HepG2 (cell line): ENCODE results near the gene ESYT1. TPM values are rescaled to one million over a fixed set of nuclear protein-coding genes. Genes with fewer than 3 reads are reported as not detected.

Source experiments
- ARNTL ChIP-seq: sonication (generic); formaldehyde crosslinking; IDR thresholded peaks from 2 replicates; pipeline ENCODE4 v1.4.0; 2020; ENCODE audit warnings: mild to moderate bottlenecking, missing genetic modification reagents
- CEBPB ChIP-seq: IDR thresholded peaks from 2 replicates; pipeline ENCODE4 v1.6.1; 2011; ENCODE audit warnings: low read depth, low read length, improper control_type of control experiment, borderline replicate concordance
- DMTF1 ChIP-seq: sonication (generic); formaldehyde crosslinking; IDR thresholded peaks from 2 replicates; pipeline ENCODE4 v1.4.0; 2020; ENCODE audit warnings: mild to moderate bottlenecking, missing genetic modification reagents
- FOXP4 ChIP-seq: sonication (generic); formaldehyde crosslinking; IDR thresholded peaks from 2 replicates; pipeline ENCODE4 v1.4.0; 2020; ENCODE audit warnings: missing genetic modification reagents
- MTA1 ChIP-seq: sonication (generic); formaldehyde crosslinking; IDR thresholded peaks from 2 replicates; pipeline ENCODE4 v1.4.0; 2020; ENCODE audit warnings: missing genetic modification reagents, mild to moderate bottlenecking, borderline replicate concordance
- NFYB ChIP-seq: sonication (generic); formaldehyde crosslinking; IDR thresholded peaks from 2 replicates; pipeline ENCODE4 v1.4.0; 2020; ENCODE audit warnings: missing genetic modification reagents
- NFYC ChIP-seq: IDR thresholded peaks from 2 replicates; pipeline ENCODE4 v1.6.1; 2016; ENCODE audit warnings: missing genetic modification reagents, missing compliant biosample characterization
- NPAS2 ChIP-seq: sonication (generic); formaldehyde crosslinking; IDR thresholded peaks from 2 replicates; pipeline ENCODE4 v1.8.0; 2022; ENCODE audit warnings: mild to moderate bottlenecking, missing genetic modification reagents, borderline replicate concordance
- NR0B2 ChIP-seq: sonication (generic); formaldehyde crosslinking; IDR thresholded peaks from 2 replicates; pipeline ENCODE4 v1.4.0; 2020; ENCODE audit warnings: mild to moderate bottlenecking, missing genetic modification reagents
- PCBP2 ChIP-seq: fragments of 200-400 bp; formaldehyde crosslinking; optimal IDR thresholded peaks from 2 replicates; pipeline ENCODE3; 2018; ENCODE audit warnings: low read length, low read depth; ENCODE audit not compliant: poor library complexity, severe bottlenecking
- TOE1 ChIP-seq: sonication (generic); formaldehyde crosslinking; IDR thresholded peaks from 2 replicates; pipeline ENCODE4 v1.4.0; 2020; ENCODE audit warnings: mild to moderate bottlenecking, missing genetic modification reagents
- YEATS2 ChIP-seq: sonication (generic); formaldehyde crosslinking; IDR thresholded peaks from 2 replicates; pipeline ENCODE4 v1.4.0; 2020; ENCODE audit warnings: missing genetic modification reagents, borderline replicate concordance
- ZBTB3 ChIP-seq: sonication (generic); formaldehyde crosslinking; IDR thresholded peaks from 2 replicates; pipeline ENCODE4 v1.4.0; 2020; ENCODE audit warnings: low read depth, mild to moderate bottlenecking, moderate library complexity, missing genetic modification reagents, borderline replicate concordance
- ZBTB33 ChIP-seq: sonication (generic); formaldehyde crosslinking; IDR thresholded peaks from 2 replicates; pipeline ENCODE4 v1.4.0; 2020; ENCODE audit warnings: missing genetic modification reagents
- ZBTB34 ChIP-seq: sonication (generic); formaldehyde crosslinking; IDR thresholded peaks from 2 replicates; pipeline ENCODE4 v1.8.0; 2022; ENCODE audit warnings: mild to moderate bottlenecking, missing genetic modification reagents
- ZNF317 ChIP-seq: sonication (generic); formaldehyde crosslinking; IDR thresholded peaks from 2 replicates; pipeline ENCODE4 v1.5.0; 2020; ENCODE audit warnings: mild to moderate bottlenecking, missing genetic modification reagents
- ZNF382 ChIP-seq: sonication (generic); formaldehyde crosslinking; IDR thresholded peaks from 2 replicates; pipeline ENCODE4 v1.5.0; 2020; ENCODE audit warnings: missing genetic modification reagents, mild to moderate bottlenecking, borderline replicate concordance
- ZNF724P ChIP-seq: sonication (generic); formaldehyde crosslinking; IDR thresholded peaks from 2 replicates; pipeline ENCODE4 v1.8.0; 2022; ENCODE audit warnings: missing genetic modification reagents, borderline replicate concordance
- ZNF792 ChIP-seq: IDR thresholded peaks from 2 replicates; pipeline ENCODE4 v1.6.1; 2016
- ZSCAN20 ChIP-seq: sonication (generic); formaldehyde crosslinking; IDR thresholded peaks from 2 replicates; pipeline ENCODE4 v1.4.0; 2020; ENCODE audit warnings: missing genetic modification reagents, mild to moderate bottlenecking, borderline replicate concordance
- polyA plus RNA-seq, 8 experiments: library from polyadenylated mRNA; depleted of rRNA in 3 of 8; stranded (reverse) in 7 of 8; unstranded in 1 of 8; fragments of >200 nt; fragmentation: Illumina TruSeq in 4 of 8; extraction: Trizol in 4 of 8; gene quantifications; 2 replicates each; pipeline versions ENCODE4 v1.2.1 to v1.2.3, GENCODE V29; 2011 to 2016; ENCODE audit warnings: low read depth in 4 of 8, missing spikeins in 1 of 8, mixed read lengths in 1 of 8; ENCODE audit not compliant: insufficient read depth in 1 of 8
- total RNA-seq, 5 experiments: library from RNA; depleted of rRNA; stranded (reverse); fragments of >200 nt; fragmentation: Illumina TruSeq; extraction: Trizol; gene quantifications; 2 replicates each; pipeline ENCODE4 v1.2.3, GENCODE V29; 2016; ENCODE audit warnings: low read depth in 1 of 5

The ESYT1 gene
- total and polyA plus RNA-seq, 2 of the 13 experiments (the other 11 are each of a cell fraction or from before 2014, with no cell fraction given), result 66.9 to 71.0 TPM

- no peak for TF ChIP-seq ZBTB33 (CRISPR knock-in tag)
- TF ChIP-seq NR0B2 (CRISPR knock-in tag), result 0 out of 2 replicates have a peak, but pooled peaks have one; percentile 51
- peak; percentile 46; the same call in 1 of the 2 replicates for TF ChIP-seq TOE1 (CRISPR knock-in tag)
- no peak for TF ChIP-seq ZBTB34 (CRISPR knock-in tag)
- no peak for TF ChIP-seq NPAS2 (CRISPR knock-in tag)
- TF ChIP-seq ZNF317 (CRISPR knock-in tag), result peak; percentile 81
- TF ChIP-seq DMTF1 (CRISPR knock-in tag), result 0 out of 2 replicates have a peak, but pooled peaks have one; percentile 76
- TF ChIP-seq YEATS2, result peak; percentile 99
- 0 out of 2 replicates have a peak, but pooled peaks have one; percentile 33 for TF ChIP-seq ZBTB3 (CRISPR knock-in tag)
- no peak for TF ChIP-seq CEBPB
- peak; percentile 53; the same call in 1 of the 2 replicates for TF ChIP-seq ARNTL (CRISPR knock-in tag)
- TF ChIP-seq NFYB, result peak; percentile 17; the same call in 1 of the 2 replicates
- TF ChIP-seq ZNF724P (CRISPR knock-in tag), result no peak
- 0 out of 2 replicates have a peak, but pooled peaks have one; percentile 17 for TF ChIP-seq ZSCAN20 (CRISPR knock-in tag)
- TF ChIP-seq ZNF792 (CRISPR knock-in tag), result peak; percentile 63; the same call in 1 of the 2 replicates
- TF ChIP-seq MTA1 (CRISPR knock-in tag), result 0 out of 2 replicates have a peak, but pooled peaks have one; percentile 44
- no peak for TF ChIP-seq ZNF382 (CRISPR knock-in tag)
- TF ChIP-seq PCBP2, result no peak
- peak; percentile 21; the same call in 1 of the 2 replicates for TF ChIP-seq NFYC (CRISPR knock-in tag)
- TF ChIP-seq FOXP4 (CRISPR knock-in tag), result no peak
Measured at GRCh38 chr12:56116267-56117081, 11.6 kb upstream of the ESYT1 start, which contains the start of gene RPL41 (continued).
